Activated naive CD8-positive, alpha-beta T cell (primary cell): ENCODE measurements around the gene SNX30.
A peak's percentile ranks its signal among the peaks of the same experiment; 100 is the strongest.
"Not testable (repeated sequence)": the region's sequence is repeated elsewhere in the genome, so short reads cannot be mapped to it uniquely, and the experiment has no call there.

Experiments used
- H3K27ac Mint-ChIP-seq: one replicate; pipeline ENCODE4 v1.8.0; 2021; ENCODE audit warnings: mixed read lengths
- H3K27me3 Mint-ChIP-seq: one replicate; pipeline ENCODE4 v1.8.0; 2021; ENCODE audit warnings: mixed read lengths
- H3K36me3 Mint-ChIP-seq: one replicate; pipeline ENCODE4 v1.8.0; 2021; ENCODE audit warnings: mixed read lengths
- H3K4me1 Mint-ChIP-seq: one replicate; pipeline ENCODE4 v1.8.0; 2021; ENCODE audit warnings: low read depth, mixed read lengths
- H3K4me3 Mint-ChIP-seq: one replicate; pipeline ENCODE4 v1.8.0; 2021; ENCODE audit warnings: mild to moderate bottlenecking, mixed read lengths
- H3K9me3 Mint-ChIP-seq: one replicate; pipeline ENCODE4 v1.8.0; 2021; ENCODE audit warnings: low read depth, mixed read lengths

Gene SNX30

DNA sequence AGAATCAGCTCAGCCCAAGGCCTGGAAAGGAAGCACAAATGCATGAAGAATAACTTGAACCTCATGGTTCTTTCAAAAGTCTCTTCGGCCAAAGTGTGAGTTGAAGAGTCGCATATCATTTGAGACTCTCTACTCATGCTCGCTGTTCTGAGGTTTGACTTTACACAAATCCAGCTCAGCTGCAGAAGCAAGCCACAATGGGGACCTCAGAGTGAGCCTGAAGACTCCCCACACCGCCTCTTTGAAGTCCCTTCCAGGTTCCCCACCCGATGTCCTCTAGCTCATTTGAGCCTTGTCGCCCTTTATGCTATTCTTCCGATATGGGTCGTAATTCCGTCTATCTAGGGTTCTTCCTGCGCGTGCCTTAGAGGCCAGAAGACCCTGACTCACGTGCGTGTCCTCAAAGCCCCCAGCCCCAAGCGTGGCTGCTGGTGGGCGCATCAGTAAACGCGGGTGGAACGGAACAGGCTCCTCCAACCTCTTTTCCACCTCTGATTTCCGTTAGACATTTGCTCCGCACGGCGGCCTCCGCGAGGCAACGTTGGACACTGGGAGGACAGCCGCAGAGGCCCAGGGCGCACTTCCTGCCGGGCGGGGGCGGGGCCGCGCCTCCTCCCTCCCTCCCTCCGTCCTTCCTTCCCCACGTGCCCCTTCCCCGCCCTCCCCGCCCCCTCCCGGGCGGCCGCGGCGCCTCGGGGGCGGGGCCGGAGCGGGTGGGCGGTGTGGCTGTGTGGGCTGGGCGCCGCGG, at the start of gene SNX30:
TSS of gene SNX30 (plus strand) at position 745 of the 748 bp plus-strand sequence. CDS start 242 bp downstream, outside the sequence.
- Mint-ChIP-seq H3K27me3 (no peaks in the 10 kb centered on the region), H3K9me3 (no peaks in the 10 kb centered on the region), H3K4me3 (peak within 1 kb of the TSS; percentile 90), H3K4me1 (peaks cover 66% of the 10 kb centered on the region), H3K27ac (peak within 1 kb of the TSS; percentile 84), H3K36me3 (no peaks in the 10 kb centered on the region)

DNA sequence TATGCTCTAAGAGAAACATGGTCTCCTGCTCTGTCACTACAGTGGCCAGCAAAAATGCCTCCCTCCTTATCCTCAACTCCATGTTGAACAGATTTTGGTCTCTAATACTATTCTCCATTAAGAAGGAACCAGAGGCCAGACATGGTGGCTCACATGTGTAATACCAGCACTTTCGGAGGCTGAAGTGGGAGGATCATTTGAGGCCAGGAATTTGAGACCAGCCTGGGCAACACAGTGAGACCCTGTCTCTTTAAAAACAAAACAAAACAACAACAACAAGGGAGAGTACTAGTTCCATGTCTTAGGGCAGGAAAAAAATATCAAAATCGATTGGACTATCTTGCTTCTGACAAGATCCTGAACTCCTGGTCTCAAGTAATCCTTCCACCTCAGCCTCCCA, 47.3 kb upstream of the SNX30 start:
- Mint-ChIP-seq H3K36me3 (peaks cover 15% of the 10 kb centered on the region), H3K27ac (no peak overlapping the region), H3K27me3 (no peaks in the 10 kb centered on the region), H3K4me3 (no peak overlapping the region), H3K9me3 (no peaks in the 10 kb centered on the region), H3K4me1 (peaks cover 28% of the 10 kb centered on the region)

GRCh38 chr9:112705768-112706427, 44.7 kb upstream of the SNX30 start:
- H3K9me3 Mint-ChIP-seq, result no peaks in the 10 kb centered on the region
- H3K27me3 Mint-ChIP-seq, result no peaks in the 10 kb centered on the region
- H3K27ac Mint-ChIP-seq, result no peak overlapping the region

DNA sequence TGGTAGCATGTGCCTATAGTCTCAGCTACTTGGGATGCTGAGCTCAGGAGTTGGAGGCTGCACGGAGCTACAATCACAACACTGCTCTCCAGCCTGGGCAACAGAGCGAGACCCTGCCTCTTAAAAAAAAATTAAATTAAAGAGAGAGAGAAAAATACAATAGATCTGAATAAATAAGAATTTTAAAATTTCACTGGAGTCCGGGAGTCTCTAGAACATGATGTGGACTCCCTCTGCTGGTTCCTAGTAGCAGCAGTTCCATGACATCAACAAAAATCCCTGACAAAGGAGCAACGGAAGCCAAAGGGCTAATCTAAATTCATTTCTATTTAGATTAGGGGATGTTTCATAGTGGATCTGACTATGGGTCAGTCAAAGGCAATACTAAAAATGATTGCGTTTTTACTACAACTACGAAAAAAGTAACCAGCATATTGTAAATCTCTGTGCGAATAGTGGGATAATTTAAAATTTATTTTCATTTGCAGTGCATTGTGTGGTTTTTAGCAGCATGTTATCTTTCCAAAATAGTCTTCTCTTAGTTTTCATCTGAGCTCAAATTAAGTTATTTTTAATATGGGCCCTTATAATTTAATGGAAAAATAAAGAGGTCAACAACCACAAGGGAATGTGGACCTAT, 39.4 kb upstream of the SNX30 start:
- H3K4me1 Mint-ChIP-seq, result peaks cover 37% of the 10 kb centered on the region
- H3K27me3 Mint-ChIP-seq, result no peaks in the 10 kb centered on the region
- no peaks in the 10 kb centered on the region for H3K9me3 Mint-ChIP-seq
- H3K36me3 Mint-ChIP-seq, result peaks cover 17% of the 10 kb centered on the region
- no peak overlapping the region for H3K4me3 Mint-ChIP-seq
- H3K27ac Mint-ChIP-seq, result no peak overlapping the region

More at GRCh38 chr9:112705768-112706427, 44.7 kb upstream of the SNX30 start:
- Mint-ChIP-seq H3K4me1 (peaks cover 26% of the 10 kb centered on the region), H3K36me3 (peaks cover 11% of the 10 kb centered on the region), H3K4me3 (no peak overlapping the region)

DNA sequence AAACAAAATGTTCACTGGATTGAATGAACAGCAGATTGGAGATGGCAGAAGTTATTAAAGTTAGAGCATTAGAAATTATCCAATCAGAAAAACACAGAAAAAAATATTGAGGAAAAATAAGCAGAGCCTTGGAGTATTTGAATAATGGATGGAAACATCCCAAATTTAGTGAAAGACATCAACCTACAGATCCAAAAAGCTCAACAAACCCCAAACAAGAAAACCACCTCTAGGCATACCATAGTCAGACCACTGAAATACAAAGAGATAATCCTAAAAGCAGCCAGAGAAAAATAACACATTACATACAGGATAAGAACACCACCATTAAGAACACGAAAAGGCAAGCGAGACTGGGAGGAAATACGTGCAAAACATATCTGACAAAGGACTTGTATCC, 37.9 kb upstream of the SNX30 start:
- H3K9me3 Mint-ChIP-seq, result no peaks in the 10 kb centered on the region
- H3K4me3 Mint-ChIP-seq, result peak overlapping the region; percentile 38
- no peak overlapping the region for H3K27ac Mint-ChIP-seq
- H3K27me3 Mint-ChIP-seq, result no peaks in the 10 kb centered on the region
- peaks cover 40% of the 10 kb centered on the region for H3K4me1 Mint-ChIP-seq
- peaks cover 14% of the 10 kb centered on the region for H3K36me3 Mint-ChIP-seq

GRCh38 chr9:112717661-112718331, 32.8 kb upstream of the SNX30 start, which contains the start of gene INIP:
INIP (minus strand) TSS chr9:112718117; CDS start chr9:112716485, 1,632 bp downstream.
- H3K36me3 Mint-ChIP-seq, result peaks cover 6% of the 10 kb centered on the region
- H3K27me3 Mint-ChIP-seq, result no peaks in the 10 kb centered on the region

GRCh38 chr9:112719241-112719691, 31.3 kb upstream of the SNX30 start:
- Mint-ChIP-seq H3K9me3 (no peaks in the 10 kb centered on the region), H3K27ac (no peak overlapping the region), H3K4me1 (peaks cover 17% of the 10 kb centered on the region), H3K27me3 (no peaks in the 10 kb centered on the region), H3K36me3 (no peaks in the 10 kb centered on the region), H3K4me3 (peak overlapping the region; percentile 10)

More at GRCh38 chr9:112717661-112718331, 32.8 kb upstream of the SNX30 start, which contains the start of gene INIP:
- peaks cover 24% of the 10 kb centered on the region for H3K4me1 Mint-ChIP-seq
- H3K9me3 Mint-ChIP-seq, result no peaks in the 10 kb centered on the region
- peak within 1 kb of the TSS; percentile 94 for H3K27ac Mint-ChIP-seq
- H3K4me3 Mint-ChIP-seq, result peak within 1 kb of the TSS; percentile 96

DNA sequence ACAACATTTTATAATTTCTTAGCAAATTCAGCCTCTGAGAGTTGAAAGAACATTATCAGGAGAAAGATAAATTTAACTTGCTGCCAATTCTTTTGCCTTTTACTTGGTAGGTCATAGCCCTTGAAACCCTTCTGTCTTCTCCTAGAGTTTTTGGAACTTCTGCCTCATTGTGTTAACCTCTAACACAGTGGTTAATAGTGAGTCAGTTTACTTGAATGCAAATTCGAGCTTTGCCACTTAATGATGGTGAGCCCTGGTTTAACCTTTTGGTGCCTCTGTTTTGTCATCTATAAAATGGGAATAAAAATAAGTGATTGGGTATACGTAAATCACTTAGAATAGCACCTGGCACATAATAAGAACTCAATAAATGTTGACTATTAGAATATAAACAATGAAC, 30.9 kb upstream of the SNX30 start:
- Mint-ChIP-seq H3K36me3 (no peaks in the 10 kb centered on the region), H3K27me3 (no peaks in the 10 kb centered on the region), H3K4me3 (no peak overlapping the region), H3K27ac (no peak overlapping the region), H3K4me1 (peaks cover 17% of the 10 kb centered on the region), H3K9me3 (no peaks in the 10 kb centered on the region)

DNA sequence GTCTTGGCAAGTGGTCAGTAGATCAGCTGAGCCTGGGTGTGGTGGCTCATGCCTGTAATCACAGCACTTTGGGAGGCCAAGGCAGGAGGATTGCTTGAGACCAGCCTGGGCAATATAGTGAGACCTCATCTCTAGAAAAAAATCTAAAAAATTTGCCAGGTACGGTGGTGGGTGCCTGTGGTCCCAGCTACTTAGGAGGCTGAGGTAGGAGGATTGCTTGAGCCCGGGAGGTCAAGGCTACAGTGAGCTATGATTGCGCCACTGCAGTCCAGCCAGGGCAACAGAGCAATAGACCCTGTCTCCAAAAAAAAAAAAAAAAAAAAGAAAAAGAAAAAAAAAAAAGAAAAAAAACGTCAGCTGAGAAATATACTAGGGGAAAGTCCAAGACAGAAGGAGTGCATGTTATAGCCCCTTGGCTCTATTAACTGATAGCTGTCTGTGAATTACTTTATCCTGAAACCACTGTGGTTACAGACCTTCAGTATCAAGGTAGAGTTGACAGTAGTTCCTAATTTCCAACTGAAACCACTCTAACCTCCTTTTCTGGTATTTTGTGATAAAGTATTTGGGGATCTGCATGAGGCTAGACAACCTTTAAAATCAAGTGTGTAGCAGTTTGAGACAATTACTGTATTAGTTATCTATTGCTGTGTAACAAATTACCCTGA, 30.3 kb upstream of the SNX30 start:
- Mint-ChIP-seq H3K36me3 (no peaks in the 10 kb centered on the region), H3K4me1 (peaks cover 17% of the 10 kb centered on the region), H3K4me3 (no peak overlapping the region), H3K27ac (no peak overlapping the region), H3K27me3 (no peaks in the 10 kb centered on the region), H3K9me3 (no peaks in the 10 kb centered on the region)

DNA sequence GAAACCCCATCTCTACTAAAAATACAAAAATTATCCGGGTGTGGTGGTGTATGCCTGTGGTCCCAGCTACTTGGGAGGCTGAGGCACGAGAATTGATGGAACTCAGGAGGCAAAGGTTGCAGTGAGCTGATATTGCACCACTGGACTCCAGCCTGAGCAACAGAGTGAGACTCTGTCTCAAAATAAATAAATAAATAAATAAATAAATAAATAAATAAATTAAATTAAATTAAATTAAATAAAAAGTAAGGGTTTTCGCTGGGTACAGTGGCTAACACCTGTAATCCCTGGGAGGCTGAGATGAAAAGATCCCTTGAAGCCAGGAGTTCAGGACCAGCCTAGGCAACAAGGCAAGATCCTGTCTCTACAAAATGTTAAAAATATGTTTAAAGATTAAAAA, 27.8 kb upstream of the SNX30 start:
- H3K27ac Mint-ChIP-seq, H3K27me3 Mint-ChIP-seq, H3K36me3 Mint-ChIP-seq, H3K4me1 Mint-ChIP-seq, H3K9me3 Mint-ChIP-seq, H3K4me3 Mint-ChIP-seq: not testable (repeated sequence)

DNA sequence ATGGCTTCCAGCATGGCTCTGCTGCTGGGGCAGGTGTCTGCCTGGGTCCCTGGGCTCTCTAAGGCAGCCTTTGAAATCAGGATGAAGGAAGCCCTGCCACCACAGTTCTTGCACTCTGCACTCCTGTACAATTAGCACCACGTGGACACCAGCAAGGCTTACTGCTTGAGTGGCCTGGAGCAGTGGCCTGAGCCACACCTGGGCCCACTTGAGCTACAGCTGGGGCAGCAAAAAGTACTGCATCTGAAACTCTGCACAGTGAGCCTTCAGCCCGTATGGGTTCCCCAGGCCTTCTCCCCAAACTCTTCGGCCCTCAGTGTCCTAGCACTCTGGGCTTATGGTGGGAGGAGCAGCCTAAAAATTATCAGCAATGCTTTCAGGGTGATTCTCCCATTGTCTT, 24.6 kb upstream of the SNX30 start:
- Mint-ChIP-seq H3K9me3 (no peaks in the 10 kb centered on the region), H3K4me3 (no peak overlapping the region), H3K4me1 (no peaks in the 10 kb centered on the region), H3K27me3 (no peaks in the 10 kb centered on the region), H3K27ac (no peak overlapping the region), H3K36me3 (no peaks in the 10 kb centered on the region)

GRCh38 chr9:112726428-112726827, 24.1 kb upstream of the SNX30 start:
- H3K9me3 Mint-ChIP-seq, result no peaks in the 10 kb centered on the region
- no peaks in the 10 kb centered on the region for H3K36me3 Mint-ChIP-seq
- H3K4me1 Mint-ChIP-seq, result no peaks in the 10 kb centered on the region
- H3K27me3 Mint-ChIP-seq, result no peaks in the 10 kb centered on the region
- H3K27ac Mint-ChIP-seq, result no peak overlapping the region
- H3K4me3 Mint-ChIP-seq, result no peak overlapping the region

DNA sequence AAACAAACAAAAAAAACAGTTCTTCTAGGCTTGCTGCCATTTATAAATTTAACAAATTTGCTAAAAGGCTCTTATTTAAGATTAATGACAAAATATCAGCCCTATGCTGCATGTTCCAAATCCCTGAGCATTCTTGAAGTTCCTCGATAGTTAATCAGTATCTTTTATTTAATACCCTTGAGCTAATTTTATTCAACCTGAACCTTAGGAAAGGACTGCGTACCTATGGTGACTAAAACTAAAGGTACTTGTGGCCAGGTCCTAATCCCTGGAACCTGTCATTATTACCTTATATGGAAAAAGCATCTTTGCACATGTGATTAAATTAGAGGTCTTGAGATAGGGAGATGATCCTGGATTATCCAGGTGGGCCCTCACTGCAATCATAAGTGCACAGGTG, 22.2 kb upstream of the SNX30 start:
- no peaks in the 10 kb centered on the region for H3K36me3 Mint-ChIP-seq
- H3K27me3 Mint-ChIP-seq, result no peaks in the 10 kb centered on the region
- H3K4me1 Mint-ChIP-seq, result no peaks in the 10 kb centered on the region
- H3K4me3 Mint-ChIP-seq, result no peak overlapping the region
- no peak overlapping the region for H3K27ac Mint-ChIP-seq
- H3K9me3 Mint-ChIP-seq, result no peaks in the 10 kb centered on the region

DNA sequence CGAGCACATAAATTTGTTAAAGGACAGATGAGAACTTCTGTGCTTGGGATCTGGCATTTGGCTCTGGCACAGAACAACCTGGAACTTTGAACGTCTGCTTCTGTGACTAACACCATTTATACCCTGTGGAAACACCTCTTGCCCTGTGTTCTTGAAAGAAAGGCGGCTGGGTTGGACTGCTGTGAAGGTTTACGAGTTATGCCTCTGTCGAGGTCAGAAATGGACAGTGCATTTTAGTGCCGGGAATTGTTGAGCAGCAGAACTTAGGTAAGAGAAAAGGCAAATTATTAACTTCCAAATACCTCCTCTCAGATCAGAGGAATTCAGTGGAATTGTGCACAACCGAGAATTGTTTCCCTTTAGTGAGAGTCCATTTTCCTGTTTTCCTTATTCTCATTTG, 18.6 kb upstream of the SNX30 start:
- Mint-ChIP-seq H3K36me3 (no peaks in the 10 kb centered on the region), H3K27ac (no peak overlapping the region), H3K4me1 (peaks cover 4% of the 10 kb centered on the region), H3K27me3 (no peaks in the 10 kb centered on the region), H3K9me3 (no peaks in the 10 kb centered on the region), H3K4me3 (no peak overlapping the region)
